ENCODE results near the gene VIPR1.

Gene VIPR1

DNA sequence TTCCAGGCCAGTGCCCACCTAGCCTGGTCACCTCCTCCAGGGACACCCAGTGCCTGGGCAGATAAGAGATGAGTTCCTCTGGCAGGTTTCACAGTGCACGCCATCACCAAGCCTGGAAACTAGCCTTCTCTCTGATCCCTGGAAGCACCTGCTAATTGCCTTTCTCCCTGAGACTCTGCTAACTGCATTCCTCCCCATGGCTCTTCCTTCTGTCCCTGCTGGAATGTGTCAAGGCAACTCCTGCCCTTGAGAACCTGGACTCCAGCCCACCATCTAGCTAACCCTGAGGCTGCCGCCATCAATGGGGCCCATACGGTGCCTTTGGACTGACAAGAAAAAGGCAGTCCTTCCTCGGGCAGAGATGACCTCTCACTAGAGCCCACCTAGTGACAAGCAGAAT lies 18.5 kb downstream of the VIPR1 start:
- DNase-seq (ENCODE audit: low read depth in 1 of 2, low spot score in 1 of 2): no peak
- H3K27me3 ChIP-seq (ENCODE audit: insufficient read depth, poor library complexity, severe bottlenecking): no peaks in the 10 kb centered on the region
- H3K4me3 ChIP-seq (replicated peaks; ENCODE audit: insufficient read depth, low read length): no peak overlapping the region
- H3K27ac ChIP-seq (replicated peaks): no peak overlapping the region
- no peak for TF ChIP-seq POLR2AphosphoS5 (IDR thresholded peaks at IDR 0.05; ENCODE audit: low read depth)
- no peak for TF ChIP-seq SPI1 (IDR thresholded peaks at IDR 0.05; ENCODE audit: borderline replicate concordance, low read depth)
- TF ChIP-seq, protein P1, sequence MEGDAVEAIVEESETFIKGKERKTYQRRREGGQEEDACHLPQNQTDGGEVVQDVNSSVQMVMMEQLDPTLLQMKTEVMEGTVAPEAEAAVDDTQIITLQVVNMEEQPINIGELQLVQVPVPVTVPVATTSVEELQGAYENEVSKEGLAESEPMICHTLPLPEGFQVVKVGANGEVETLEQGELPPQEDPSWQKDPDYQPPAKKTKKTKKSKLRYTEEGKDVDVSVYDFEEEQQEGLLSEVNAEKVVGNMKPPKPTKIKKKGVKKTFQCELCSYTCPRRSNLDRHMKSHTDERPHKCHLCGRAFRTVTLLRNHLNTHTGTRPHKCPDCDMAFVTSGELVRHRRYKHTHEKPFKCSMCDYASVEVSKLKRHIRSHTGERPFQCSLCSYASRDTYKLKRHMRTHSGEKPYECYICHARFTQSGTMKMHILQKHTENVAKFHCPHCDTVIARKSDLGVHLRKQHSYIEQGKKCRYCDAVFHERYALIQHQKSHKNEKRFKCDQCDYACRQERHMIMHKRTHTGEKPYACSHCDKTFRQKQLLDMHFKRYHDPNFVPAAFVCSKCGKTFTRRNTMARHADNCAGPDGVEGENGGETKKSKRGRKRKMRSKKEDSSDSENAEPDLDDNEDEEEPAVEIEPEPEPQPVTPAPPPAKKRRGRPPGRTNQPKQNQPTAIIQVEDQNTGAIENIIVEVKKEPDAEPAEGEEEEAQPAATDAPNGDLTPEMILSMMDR (IDR thresholded peaks at IDR 0.05; ENCODE audit: insufficient read depth, low read length): no peak
- TF ChIP-seq GABPA (IDR thresholded peaks at IDR 0.05; ENCODE audit: low read depth): no peak
- TF ChIP-seq, protein P2, sequence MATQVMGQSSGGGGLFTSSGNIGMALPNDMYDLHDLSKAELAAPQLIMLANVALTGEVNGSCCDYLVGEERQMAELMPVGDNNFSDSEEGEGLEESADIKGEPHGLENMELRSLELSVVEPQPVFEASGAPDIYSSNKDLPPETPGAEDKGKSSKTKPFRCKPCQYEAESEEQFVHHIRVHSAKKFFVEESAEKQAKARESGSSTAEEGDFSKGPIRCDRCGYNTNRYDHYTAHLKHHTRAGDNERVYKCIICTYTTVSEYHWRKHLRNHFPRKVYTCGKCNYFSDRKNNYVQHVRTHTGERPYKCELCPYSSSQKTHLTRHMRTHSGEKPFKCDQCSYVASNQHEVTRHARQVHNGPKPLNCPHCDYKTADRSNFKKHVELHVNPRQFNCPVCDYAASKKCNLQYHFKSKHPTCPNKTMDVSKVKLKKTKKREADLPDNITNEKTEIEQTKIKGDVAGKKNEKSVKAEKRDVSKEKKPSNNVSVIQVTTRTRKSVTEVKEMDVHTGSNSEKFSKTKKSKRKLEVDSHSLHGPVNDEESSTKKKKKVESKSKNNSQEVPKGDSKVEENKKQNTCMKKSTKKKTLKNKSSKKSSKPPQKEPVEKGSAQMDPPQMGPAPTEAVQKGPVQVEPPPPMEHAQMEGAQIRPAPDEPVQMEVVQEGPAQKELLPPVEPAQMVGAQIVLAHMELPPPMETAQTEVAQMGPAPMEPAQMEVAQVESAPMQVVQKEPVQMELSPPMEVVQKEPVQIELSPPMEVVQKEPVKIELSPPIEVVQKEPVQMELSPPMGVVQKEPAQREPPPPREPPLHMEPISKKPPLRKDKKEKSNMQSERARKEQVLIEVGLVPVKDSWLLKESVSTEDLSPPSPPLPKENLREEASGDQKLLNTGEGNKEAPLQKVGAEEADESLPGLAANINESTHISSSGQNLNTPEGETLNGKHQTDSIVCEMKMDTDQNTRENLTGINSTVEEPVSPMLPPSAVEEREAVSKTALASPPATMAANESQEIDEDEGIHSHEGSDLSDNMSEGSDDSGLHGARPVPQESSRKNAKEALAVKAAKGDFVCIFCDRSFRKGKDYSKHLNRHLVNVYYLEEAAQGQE (IDR thresholded peaks at IDR 0.05; ENCODE audit: insufficient replicate concordance, low read depth): no peak

DNA sequence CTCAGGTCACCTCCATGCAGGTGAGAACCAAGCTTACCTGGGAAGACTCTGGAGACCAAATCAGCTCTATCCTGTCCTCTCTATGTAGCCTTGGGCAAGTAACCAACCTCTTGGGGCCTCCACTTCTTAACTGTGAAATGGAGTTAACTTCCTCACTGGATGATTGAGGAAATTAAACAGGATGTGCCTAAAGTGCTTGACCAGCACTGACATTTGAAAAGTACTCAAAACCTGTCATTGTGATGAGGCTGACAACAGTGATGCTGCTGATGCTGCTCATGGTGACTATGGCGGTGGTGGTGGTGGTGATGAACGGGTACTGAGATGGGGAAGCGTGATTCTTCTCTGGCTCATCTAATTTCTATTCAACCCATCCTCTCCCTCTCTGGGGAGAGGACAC lies 22.3 kb downstream of the VIPR1 start:
- no peak for TF ChIP-seq POLR2AphosphoS5 (IDR thresholded peaks at IDR 0.05; ENCODE audit: low read depth)
- TF ChIP-seq, protein P2 (IDR thresholded peaks at IDR 0.05; ENCODE audit: insufficient replicate concordance, low read depth): no peak
- TF ChIP-seq SPI1 (IDR thresholded peaks at IDR 0.05; ENCODE audit: borderline replicate concordance, low read depth): no peak
- TF ChIP-seq, protein P1 (IDR thresholded peaks at IDR 0.05; ENCODE audit: insufficient read depth, low read length): no peak
- TF ChIP-seq GABPA (IDR thresholded peaks at IDR 0.05; ENCODE audit: low read depth): no peak
- H3K27ac ChIP-seq (replicated peaks): no peak overlapping the region
- DNase-seq (ENCODE audit: low read depth in 1 of 2, low spot score in 1 of 2): no peak
- no peak overlapping the region for H3K4me3 ChIP-seq (replicated peaks; ENCODE audit: insufficient read depth, low read length)
- no peaks in the 10 kb centered on the region for H3K27me3 ChIP-seq (ENCODE audit: insufficient read depth, poor library complexity, severe bottlenecking)

DNA sequence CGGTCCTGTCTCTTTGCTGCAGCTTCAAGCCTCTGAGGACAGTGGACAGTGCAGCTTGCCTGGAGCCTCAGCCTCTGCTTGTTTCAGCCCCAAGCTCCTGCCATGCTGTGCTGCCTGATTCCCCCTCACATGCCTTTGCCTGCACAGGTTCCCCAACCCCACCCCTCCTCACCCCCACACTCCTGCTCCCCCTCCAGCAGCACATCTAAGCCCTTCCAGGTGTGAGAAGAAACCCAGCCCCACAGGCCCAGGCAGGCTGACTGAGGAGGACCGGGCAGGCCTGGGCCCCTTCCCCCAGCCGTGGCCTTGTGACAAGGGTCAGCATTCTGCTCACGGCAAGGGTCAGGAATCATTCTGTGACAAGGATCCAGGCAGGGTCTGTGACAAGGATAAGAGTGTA lies 22.8 kb downstream of the VIPR1 start:
- Histone ChIP-seq H3K4me3 (replicated peaks; ENCODE audit: insufficient read depth, low read length) (no peak overlapping the region), H3K27ac (replicated peaks) (no peak overlapping the region), H3K27me3 (ENCODE audit: insufficient read depth, poor library complexity, severe bottlenecking) (no peaks in the 10 kb centered on the region)
- no peak for TF ChIP-seq POLR2AphosphoS5 (IDR thresholded peaks at IDR 0.05; ENCODE audit: low read depth)
- no peak for TF ChIP-seq GABPA (IDR thresholded peaks at IDR 0.05; ENCODE audit: low read depth)
- TF ChIP-seq, protein P1 (IDR thresholded peaks at IDR 0.05; ENCODE audit: insufficient read depth, low read length): no peak
- TF ChIP-seq, protein P2 (IDR thresholded peaks at IDR 0.05; ENCODE audit: insufficient replicate concordance, low read depth): no peak
- no peak for TF ChIP-seq SPI1 (IDR thresholded peaks at IDR 0.05; ENCODE audit: borderline replicate concordance, low read depth)
- DNase-seq (ENCODE audit: low read depth in 1 of 2, low spot score in 1 of 2): no peak
